ENCODE data around the gene AMZ2.
"Not testable (repeated sequence)": the region's sequence is repeated elsewhere in the genome, so short reads cannot be mapped to it uniquely, and the experiment has no call there.

Gene AMZ2, protein sequence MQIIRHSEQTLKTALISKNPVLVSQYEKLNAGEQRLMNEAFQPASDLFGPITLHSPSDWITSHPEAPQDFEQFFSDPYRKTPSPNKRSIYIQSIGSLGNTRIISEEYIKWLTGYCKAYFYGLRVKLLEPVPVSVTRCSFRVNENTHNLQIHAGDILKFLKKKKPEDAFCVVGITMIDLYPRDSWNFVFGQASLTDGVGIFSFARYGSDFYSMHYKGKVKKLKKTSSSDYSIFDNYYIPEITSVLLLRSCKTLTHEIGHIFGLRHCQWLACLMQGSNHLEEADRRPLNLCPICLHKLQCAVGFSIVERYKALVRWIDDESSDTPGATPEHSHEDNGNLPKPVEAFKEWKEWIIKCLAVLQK

DNA sequence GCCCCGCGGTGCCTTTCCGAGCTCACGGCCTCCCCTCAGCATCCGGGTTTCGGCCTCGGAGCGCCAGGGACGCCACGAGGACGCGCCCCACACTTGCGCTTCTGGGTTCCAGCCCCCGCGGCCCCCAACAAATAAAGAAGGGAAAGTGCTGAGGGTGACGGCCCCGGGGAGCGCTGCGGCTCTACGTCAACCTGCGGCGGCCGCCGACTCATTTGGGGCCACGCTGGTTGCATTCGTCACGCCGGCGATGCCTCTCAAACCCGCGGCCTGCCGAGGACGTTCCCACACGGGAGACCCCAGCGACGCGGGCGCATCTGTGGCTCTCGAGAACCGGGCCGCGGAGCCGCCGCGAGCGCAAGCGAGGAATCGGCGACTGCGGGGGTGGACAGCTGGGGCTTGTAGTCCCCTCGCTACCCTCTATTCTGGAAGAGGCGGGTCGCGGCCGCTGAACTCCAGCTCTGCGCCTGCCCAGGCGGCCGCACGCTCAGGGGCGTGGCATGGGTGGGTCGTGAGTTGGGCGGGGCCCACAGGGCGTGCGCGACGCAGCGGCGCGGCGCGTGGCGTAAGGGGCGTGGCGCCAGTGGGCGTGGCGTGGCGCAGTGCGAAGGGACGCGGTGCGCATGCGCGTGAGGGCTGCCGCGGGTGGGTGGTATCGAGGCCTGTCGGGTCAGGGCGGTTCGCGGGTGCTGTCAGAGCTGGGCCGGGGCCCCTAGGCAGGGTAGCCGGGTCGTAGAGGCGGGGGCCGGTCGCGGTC lies at the start of gene AMZ2:
Gene AMZ2 (plus strand): TSS at position 599 of the 754 bp plus-strand sequence. CDS start 2,145 bp downstream, outside the sequence.
- DNase-seq (ENCODE audit: low read depth in 2 of 3, low spot score in 2 of 3), result peak; percentile 98 to 99 (median 98)

DNA sequence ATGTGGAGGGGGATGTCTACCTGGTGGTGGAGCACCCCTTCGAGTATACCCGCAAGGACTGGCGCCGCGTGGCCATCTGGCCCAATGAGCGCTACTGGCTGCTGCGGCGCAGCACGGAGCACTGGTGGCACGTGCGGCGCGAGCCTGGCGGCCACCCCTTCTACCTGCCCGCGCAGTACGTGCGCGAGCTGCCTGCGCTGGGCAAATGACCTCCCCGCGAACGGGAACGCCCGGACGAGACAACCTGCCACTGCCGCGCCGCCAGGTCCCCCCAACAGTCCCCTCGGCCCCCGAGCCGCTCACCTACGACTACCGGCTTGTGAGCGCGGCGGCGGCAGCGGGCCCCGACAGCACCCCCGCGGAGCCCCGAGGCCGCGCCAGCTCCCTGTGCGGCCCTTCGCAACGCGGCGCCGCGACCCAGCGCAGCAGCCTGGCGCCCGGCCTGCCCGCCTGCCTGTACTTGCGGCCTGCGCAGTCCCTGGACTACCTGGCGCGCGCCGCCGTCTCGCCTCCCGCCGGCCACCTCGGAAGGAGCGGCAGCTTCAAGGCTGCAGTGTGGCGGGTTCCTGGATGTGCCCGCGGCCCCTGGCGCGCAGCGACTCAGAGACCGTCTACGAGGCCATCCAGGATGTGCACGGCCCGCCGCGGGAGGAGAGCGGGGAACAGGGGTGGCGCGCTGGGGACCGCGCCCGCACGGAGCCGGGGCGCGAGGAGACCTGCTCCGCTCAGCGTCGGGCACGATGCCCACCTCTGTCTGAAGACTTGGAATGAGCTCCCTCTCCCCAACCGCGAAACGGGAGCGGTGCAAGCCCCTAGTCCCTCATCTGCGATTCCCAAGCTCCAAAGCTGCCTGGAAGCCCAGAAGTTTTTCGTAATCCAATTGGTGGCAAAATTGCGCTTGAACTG lies 48.7 kb upstream of the AMZ2 start:
- no peak for DNase-seq (ENCODE audit: low read depth in 2 of 3, low spot score in 2 of 3)

DNA sequence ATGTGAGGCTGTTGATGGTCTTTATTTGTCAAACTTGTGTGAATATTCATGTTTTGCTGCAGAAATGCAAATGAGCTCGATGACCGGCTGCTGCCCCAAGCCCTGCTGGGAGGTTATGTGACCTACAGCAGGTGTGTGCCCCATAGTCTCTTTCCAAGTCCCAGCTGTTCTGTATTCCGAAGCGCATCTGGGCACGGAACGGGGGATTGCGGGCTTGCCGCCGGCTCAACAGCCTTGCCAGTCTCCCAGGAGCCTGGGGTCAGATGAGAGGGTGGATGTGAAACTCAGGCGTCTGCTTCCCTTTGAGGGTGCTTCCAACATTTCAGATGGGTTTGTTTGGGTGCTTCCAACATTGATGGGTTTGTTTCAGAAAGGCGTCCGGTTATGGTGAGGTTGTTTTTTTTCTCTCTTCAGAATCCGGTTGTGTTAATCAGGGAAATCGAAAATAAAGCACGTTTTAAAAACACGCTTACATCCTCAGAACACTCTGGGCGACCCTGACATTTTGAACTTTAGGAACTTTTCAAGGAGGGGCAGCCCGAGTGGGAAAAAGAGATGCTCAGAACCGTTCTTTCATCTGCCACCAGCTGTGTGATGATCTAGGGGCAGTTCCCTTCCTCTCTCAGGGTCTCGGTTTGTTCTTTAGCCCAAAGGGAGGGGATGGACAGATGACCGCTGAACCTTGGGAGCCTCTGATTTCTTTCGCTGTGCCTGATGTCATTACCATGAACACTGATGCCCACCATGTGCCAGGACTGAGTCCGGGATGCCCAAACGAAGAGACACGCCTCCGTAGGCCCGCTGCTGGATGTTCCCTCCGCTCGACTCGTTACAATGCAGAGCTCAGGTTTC lies 47.8 kb upstream of the AMZ2 start:
- no peak for DNase-seq (ENCODE audit: low read depth in 2 of 3, low spot score in 2 of 3)

DNA sequence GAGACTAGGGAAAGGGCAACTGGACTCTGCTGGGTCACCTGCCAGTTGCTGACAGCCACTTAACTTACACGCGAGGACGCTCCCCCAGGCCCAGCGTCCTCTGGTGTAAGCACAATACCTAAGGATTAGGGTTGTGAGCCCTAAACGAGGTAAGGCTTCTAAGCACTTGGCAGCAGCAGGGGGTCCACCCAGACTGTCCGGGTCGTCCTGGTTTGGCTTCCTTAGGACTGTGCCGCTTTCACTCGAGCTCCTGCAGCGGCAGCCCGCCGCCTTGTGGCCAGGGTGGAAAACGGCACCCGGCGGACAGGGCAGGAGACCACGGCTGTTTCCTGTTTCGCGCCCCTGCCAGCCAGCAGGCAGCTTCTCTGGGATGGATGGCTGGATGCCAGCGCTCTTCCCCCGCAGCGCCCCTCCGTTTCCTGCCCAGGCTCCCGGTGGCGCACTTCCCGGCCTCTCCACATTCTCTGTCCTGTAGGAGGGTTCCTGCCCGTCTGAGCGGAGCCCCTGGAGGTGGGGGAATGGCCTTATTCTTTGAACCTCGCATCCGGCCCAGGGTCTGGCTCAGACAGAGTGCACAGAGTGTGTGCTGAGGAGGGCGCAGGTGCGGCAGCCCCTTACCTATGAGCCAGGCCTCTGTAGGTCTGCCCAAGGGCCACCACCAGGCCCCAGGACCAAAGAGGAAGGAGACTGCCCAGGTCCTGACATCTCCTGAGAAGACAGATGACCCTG lies 47.0 kb upstream of the AMZ2 start:
- DNase-seq (ENCODE audit: low read depth in 2 of 3, low spot score in 2 of 3), result peak in 1 of 3 experiments; percentile 65

DNA sequence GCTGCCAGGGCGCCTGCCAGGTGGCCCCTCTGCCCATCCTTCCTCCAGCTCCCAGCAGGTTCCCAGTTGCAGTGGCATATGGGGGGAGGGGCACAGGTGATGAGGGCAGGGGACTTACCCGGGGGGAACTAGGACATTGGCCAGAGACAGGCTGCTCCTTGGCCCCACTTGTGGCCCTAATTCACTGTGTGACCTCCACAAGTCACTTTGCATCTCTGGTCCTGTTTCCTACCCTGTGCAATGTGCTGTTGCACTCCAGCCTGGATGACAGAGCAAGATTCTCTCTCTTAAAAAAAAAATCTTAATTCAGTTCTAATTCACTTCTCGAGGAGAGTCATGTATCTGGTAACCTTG lies 46.4 kb upstream of the AMZ2 start:
- DNase-seq (ENCODE audit: low read depth in 2 of 3, low spot score in 2 of 3), result not testable (repeated sequence)

DNA sequence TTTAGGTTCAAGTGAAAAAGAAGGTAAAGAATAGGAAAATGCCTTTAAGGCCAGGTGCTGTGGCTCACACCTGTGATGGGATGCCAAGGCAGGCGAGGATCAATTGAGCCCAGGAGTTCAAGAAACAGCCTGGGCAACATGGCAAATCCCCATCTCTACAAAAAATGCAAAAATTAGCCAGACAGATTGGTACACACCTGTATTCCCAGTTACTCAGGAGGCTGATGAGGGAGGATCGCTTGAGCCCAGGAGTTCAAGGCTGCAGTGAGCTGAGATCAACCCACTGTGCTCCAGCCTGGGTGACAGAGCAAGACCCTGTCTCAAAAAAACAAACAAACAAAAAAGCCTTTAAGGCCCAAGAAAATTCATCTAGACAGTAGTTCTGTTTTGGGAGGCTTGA lies 45.5 kb upstream of the AMZ2 start:
- not testable (repeated sequence) for DNase-seq (ENCODE audit: low read depth in 2 of 3, low spot score in 2 of 3)

DNA sequence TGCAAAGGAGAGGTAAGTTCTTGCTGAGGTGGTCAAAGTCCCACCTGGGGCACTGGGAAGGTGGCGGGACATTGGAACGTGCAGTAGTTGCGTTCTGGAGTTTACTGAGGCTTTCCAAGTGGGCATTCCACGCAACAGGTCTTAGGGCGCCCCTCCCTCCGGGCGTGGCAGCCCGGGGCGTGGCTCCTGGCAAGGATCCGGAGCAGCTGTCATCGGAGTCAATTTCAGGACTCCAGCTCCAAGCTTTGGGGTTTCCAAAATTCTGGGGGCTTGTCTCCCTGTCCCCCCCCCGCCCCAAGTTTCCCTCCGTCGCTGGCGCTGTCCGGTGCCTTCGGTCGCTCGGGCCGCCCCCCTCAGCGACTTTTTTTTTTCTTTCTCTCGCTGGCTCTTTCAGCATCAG lies 43.1 kb upstream of the AMZ2 start:
- no peak for DNase-seq (ENCODE audit: low read depth in 2 of 3, low spot score in 2 of 3)

DNA sequence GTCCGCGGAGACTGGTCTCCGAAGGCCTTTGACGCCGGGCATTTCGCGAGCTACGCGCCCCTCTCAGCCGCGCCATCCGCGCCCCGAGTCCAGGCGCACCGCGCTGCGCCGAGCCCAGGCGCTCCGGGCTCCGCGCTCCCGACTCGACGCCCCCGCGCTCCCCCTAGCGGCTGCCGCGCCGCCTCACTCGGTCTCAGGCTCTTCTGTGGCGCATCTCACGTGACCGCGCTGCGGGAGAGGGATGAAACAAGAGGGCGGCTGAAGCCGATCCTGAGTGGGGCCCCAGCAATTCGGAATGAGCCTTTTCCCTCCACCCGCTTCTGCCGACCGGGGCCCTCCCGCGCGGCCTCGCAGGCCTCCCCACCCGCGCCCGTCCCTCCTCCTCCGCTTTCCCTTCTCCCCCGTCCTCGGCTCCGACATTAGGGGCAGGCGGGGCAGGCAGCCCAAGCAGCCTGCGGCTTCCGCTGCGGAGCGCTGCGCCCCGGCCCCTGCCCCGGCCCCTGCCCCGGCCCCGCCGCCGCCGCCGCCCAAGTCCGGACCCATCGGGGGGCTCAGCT lies 42.5 kb upstream of the AMZ2 start:
- peak; percentile 75 to 78 (median 77) for DNase-seq (ENCODE audit: low read depth in 2 of 3, low spot score in 2 of 3)

DNA sequence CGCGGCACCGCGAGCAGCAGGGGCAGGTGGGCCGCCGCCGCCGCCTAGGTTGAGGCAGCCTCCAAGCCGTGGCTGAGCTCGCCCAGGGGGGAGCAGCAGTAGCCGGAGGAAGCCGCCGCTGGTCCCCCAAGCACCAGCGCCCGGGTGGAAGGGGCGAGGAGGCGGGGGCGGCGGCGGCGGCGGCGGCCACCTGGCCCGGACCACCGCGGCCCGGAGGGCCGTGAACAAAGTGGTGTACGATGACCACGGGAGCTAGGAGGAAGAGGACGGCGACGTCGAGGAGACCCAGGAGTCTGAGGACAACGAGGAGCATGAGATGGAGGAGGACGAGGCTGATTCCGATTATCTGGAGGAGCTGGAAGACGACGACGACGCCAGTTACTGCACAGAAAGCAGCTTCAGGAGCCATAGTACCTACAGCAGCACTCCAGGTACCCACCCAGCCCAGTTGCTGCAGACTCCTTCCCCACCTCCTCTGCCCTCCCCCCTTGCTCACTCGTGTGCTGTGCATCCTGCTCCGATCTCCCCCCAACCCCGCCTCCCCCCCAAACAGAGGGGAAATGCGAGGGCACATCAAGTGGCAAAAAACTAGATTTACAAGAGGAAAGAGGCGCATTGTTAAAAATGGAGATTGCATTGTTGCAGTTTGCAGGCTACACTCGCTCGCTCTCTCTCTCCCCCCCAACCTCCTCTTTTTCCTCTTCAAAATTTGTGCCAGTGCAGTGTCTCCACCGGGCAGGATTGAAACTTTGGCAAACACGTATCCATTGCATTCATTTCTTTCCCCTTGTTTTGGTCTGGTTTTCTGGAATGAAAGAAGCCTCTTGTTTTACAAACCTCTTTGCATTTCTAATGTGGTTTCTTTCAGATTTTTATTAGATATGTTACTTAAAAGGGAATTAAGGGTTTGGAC lies 41.8 kb upstream of the AMZ2 start:
- no peak for DNase-seq (ENCODE audit: low read depth in 2 of 3, low spot score in 2 of 3)

DNA sequence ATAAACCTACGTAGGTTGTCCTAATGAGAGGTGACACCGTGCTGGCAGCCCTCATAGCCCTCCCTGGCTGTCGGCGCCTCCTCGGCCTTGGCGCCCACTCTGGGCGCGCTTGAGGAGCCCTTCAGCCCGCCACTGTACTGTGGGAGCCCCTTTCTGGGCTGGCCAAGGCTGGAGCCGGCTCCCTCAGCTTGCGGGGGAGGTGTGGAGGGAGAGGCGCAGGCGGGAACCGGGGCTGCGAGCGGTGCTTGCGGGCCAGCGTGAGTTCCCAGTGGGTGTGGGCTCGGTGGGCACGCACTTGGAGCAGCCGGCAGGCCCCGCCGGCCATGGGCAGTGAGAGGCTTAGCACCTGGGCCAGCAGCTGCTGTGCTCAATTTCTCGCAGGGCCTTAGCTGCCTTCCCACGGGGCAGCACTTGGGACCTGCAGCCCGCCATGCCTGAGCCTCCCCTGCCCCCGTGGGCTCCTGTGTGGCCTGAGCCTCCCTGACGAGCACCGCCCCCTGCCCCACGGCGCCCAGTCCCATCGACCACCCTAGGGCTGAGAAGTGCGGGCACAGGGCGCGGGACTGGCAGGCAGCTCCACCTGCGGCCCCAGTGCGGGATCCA lies 40.1 kb upstream of the AMZ2 start:
- DNase-seq (ENCODE audit: low read depth in 2 of 3, low spot score in 2 of 3), result no peak

DNA sequence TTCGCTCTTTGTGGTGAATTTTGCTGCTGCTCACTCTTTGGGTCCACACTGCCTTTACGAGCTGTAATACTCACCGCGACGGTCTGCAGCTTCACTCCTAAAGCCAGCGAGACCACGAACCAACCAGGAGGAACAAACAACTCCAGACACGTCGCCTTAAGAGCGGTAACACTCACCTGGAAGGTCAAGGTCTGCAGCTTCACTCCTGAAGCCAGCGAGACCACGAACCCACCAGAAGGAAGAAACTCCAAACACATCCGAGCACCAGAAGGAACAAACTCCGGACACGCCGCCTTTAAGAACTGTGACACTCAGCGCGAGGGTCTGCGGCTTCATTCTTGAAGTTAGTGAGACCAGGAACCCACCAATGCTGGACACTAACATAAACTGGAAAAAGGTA lies 39.2 kb upstream of the AMZ2 start:
- not testable (repeated sequence) for DNase-seq (ENCODE audit: low read depth in 2 of 3, low spot score in 2 of 3)

DNA sequence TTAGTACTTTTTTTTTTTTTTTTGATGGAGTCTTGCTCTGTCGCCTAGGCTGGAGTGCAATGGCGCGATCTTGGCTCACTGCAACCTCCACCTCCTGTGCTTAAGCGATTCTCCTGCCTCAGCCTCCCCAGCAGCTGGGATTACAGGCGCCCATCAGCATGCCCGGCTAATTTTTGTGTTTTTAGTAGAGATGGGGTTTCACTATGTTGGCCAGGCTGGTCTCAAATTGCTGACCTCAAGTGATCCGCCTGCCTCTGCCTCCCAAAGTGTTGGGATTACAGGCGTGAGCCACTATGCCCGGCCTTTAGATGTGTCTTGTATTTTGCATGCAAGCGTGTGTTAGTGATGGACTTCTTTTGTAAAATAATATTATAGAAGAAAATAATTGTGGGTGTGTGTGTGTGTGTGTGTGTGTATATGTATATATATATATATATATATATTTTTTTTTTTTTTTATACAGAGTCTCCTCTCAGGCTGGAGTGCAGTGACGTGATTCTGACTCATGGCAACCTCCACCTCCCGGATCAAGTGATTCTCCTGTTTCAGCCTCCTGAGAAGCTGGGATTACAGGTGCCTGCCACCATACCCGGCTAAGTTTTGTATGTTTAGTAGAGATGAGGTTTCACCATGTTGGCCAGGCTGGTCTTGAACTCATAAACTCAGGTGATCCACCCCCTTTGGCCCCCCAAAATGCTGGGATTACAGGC lies 38.5 kb upstream of the AMZ2 start:
- DNase-seq (ENCODE audit: low read depth in 2 of 3, low spot score in 2 of 3), result not testable (repeated sequence)

DNA sequence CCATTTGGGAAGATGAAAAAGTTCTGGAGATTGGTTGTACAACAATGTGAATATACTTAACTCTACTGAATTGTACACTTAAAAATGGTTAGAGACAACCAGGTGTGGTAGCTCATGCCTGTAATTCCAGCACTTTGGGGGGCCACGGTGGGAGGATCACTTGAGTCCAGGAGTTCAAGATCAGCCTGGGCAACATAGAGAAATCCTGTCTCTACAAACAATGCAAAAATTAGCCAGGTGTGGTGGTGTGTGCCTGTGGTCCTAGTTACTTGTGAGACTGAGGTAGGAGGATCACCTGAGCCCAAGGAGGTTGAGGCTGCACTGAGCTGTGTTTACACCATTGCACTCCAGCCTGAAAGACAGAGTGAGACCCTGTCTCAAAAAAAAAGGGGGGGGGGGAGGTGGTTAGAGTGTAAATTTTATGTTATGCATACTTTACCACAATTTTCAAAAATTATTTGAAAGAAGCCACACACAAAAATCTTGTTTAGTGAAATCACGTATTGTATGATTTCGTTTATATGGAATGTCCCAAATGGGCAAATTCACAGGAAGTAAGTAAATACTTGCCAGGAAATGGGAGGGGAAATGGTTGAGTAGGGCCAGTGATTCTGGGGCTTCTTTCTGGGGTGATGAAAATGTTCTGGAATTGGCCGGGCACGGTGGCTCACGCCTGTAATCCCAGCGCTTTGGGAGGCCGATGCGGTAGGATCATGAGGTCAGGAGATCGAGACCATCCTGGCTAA lies 37.1 kb upstream of the AMZ2 start:
- DNase-seq (ENCODE audit: low read depth in 2 of 3, low spot score in 2 of 3), result no peak

DNA sequence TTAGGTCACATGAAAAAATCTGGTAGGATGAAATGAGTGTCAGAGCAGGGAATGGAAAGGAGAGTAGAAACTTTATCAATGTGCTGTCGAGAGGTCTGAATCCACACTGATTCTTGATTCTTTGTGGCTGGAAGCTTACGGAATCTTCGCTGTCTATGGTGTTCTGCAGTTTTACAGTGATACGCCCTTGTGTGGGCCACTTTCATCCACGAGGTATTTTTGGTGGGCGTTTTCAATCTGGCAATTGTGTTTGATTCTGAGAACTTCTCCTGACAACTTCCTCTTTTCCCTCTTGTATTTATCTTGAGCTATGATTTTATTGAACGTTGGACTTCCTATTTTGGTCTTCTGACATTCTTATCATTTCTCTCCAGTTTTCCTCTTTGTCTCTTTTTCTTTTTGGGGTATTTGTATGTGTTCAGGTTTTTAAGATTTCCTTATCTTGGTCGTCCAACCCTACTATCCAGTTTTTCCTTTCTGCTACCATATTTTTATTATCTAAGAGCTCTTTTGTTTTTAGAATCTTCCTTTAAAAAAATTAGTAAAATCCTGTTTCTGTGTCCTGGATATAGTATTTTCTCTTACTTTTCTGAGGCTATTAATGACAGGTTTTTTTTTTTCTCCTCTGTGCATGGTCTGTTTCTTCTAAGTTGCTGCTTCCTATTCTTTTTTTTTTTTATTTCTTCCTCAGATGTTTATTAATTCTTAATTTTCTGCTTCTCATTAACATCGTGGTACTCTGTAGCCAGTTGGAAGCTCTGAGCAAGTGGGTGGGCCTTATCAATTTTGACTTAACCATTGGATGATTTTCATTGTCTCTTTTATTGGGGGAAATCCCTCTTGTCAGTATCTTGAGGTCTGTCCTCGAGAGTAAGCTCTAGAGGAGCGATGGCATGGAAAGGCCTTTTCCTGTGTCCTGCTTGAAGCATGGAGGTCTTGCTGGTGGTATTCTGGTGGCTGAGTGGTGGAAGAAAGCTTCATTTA lies 34.1 kb upstream of the AMZ2 start:
- not testable (repeated sequence) for DNase-seq (ENCODE audit: low read depth in 2 of 3, low spot score in 2 of 3)

DNA sequence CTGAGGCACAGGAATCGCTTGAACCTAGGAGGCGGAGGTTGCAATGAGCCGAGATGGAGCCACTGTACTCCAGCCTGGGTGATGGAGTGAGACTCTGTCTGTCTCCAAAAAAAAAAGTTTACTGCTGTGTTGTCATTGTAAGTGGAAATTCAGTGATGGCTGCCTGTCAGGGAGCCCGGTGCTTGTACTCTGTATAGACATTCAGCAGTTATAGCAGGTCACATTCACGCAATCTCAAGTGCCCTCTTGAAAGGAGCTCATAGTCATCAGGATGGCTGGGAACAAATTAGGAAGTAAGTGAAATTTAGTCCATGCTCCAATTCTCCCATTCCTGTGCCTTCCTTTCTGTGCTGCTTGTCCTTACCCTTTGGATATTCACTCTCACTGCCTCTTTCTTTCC lies 32.4 kb upstream of the AMZ2 start:
- DNase-seq (ENCODE audit: low read depth in 2 of 3, low spot score in 2 of 3), result not testable (repeated sequence)

DNA sequence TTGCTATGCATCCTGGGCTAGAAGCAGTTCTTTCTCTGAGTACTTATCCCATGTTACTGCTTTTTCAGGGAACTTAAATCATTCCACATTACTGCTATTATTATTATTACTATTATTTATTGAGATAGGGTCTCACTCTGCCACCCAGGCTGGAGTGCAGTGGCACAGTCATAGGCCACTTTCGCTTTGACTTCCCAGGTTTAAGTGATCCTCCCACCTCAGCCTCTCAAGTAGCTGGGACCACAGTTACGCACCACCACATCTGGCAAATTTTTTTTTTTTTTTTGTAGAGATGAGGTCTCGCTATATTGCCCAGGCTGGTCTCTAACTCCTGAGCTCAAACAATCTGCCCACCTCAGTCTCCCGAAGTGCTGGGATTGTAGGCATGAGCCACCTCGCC lies 28.4 kb upstream of the AMZ2 start:
- DNase-seq (ENCODE audit: low read depth in 2 of 3, low spot score in 2 of 3), result not testable (repeated sequence)

Measured in activated CD8-positive, alpha-beta memory T cell treated with anti-CD3 and anti-CD28 coated beads for 48 hours (primary cell).